Fibroblast of lung (primary cell): ENCODE data around the gene CNNM1. TPM values are rescaled to one million over a fixed set of nuclear protein-coding genes. Genes with fewer than 3 reads are reported as not detected.
A peak's percentile ranks its signal among the peaks of the same experiment; 100 is the strongest.

Source experiments
- DNase-seq, 2 donors: peaks; one replicate each; pipeline versions ENCODE4 v3.0.0 to v3.0.0-alpha.2; 2010; ENCODE audit warnings: low read depth in 2 of 2
- H2AFZ ChIP-seq: 2 replicates; pipeline ENCODE4 v1.5.1; 2012; ENCODE audit warnings: low read length, control low read depth, inconsistent platforms
- H3K27ac ChIP-seq: 2 replicates; pipeline ENCODE4 v1.5.1; 2011; ENCODE audit warnings: low read length, control low read depth; ENCODE audit not compliant: insufficient read depth
- H3K27me3 ChIP-seq: 2 replicates; pipeline ENCODE4 v1.5.1; 2011; ENCODE audit warnings: mild to moderate bottlenecking, low read length; ENCODE audit not compliant: control insufficient read depth, insufficient read depth
- H3K36me3 ChIP-seq: 2 replicates; pipeline ENCODE4 v1.5.1; 2011; ENCODE audit warnings: low read length; ENCODE audit not compliant: control insufficient read depth, insufficient read depth
- H3K4me1 ChIP-seq: 2 replicates; pipeline ENCODE4 v1.5.1; 2011; ENCODE audit warnings: low read length; ENCODE audit not compliant: control insufficient read depth, insufficient read depth; ENCODE audit errors: extremely low read depth
- H3K4me2 ChIP-seq: 2 replicates; pipeline ENCODE4 v1.5.1; 2011; ENCODE audit warnings: low read length, control low read depth; ENCODE audit not compliant: insufficient read depth; ENCODE audit errors: extremely low read depth
- H3K4me3 ChIP-seq, 4 experiments: fragments of 200-600 bp in 1 of 4; sonication (generic) in 1 of 4; replicated peaks in 1 of 4; 2 replicates each; pipeline ENCODE4 v1.5.1; 2011 to 2016; ENCODE audit warnings: low read length in 4 of 4, low read depth in 3 of 4, mild to moderate bottlenecking in 3 of 4, control low read depth in 2 of 4, inconsistent platforms in 1 of 4, mixed read lengths in 1 of 4; ENCODE audit not compliant: insufficient read depth in 1 of 4; ENCODE audit errors: control extremely low read depth in 1 of 4
- H3K79me2 ChIP-seq: 2 replicates; pipeline ENCODE4 v1.5.1; 2012; ENCODE audit warnings: mild to moderate bottlenecking, low read length, inconsistent platforms; ENCODE audit not compliant: control insufficient read depth, insufficient read depth
- H3K9ac ChIP-seq: 2 replicates; pipeline ENCODE4 v1.5.1; 2011; ENCODE audit warnings: mild to moderate bottlenecking, low read length, control low read depth; ENCODE audit not compliant: insufficient read depth
- H3K9me3 ChIP-seq: 2 replicates; pipeline ENCODE4 v1.5.1; 2012; ENCODE audit warnings: low read depth, low read length; ENCODE audit not compliant: control insufficient read depth, insufficient read depth
- H4K20me1 ChIP-seq: 2 replicates; pipeline ENCODE4 v1.5.1; 2011; ENCODE audit warnings: low read length; ENCODE audit not compliant: control insufficient read depth, insufficient read depth; ENCODE audit errors: extremely low read depth
- EZH2 ChIP-seq: IDR thresholded peaks from 2 replicates; pipeline ENCODE4 v1.5.1; 2012; ENCODE audit warnings: low read length, control low read depth, mild to moderate bottlenecking; ENCODE audit errors: missing control alignments
- polyA plus RNA-seq, 2 donors: library from polyadenylated mRNA; depleted of rRNA in 1 of 2; stranded (reverse) in 1 of 2; unstranded in 1 of 2; fragments of >200 nt; gene quantifications; 2 replicates each; pipeline ENCODE4 v1.2.1, GENCODE V29; 2011 to 2012; ENCODE audit warnings: missing spikeins in 1 of 2
- total RNA-seq: library from RNA; depleted of rRNA; stranded (reverse); fragments of >200 nt; gene quantifications from 2 replicates; pipeline ENCODE4 v1.2.1, GENCODE V29; 2014
- TF ChIP-seq, protein P1 (sequence below), 2 donors: IDR thresholded peaks in 1 of 2; conservative IDR thresholded peaks in 1 of 2; 1 replicate in 1 of 2; 2 replicates in 1 of 2; pipeline ENCODE4 v1.5.1; 2011 to 2012; ENCODE audit warnings: low read length in 2 of 2, control low read depth in 1 of 2, inconsistent platforms in 1 of 2, low read depth in 1 of 2, mild to moderate bottlenecking in 1 of 2

Gene CNNM1
- total and polyA plus RNA-seq, 2 donors (not counting 1 experiment from before 2014, with no cell fraction given), result 0.20 to 0.66 TPM

DNA sequence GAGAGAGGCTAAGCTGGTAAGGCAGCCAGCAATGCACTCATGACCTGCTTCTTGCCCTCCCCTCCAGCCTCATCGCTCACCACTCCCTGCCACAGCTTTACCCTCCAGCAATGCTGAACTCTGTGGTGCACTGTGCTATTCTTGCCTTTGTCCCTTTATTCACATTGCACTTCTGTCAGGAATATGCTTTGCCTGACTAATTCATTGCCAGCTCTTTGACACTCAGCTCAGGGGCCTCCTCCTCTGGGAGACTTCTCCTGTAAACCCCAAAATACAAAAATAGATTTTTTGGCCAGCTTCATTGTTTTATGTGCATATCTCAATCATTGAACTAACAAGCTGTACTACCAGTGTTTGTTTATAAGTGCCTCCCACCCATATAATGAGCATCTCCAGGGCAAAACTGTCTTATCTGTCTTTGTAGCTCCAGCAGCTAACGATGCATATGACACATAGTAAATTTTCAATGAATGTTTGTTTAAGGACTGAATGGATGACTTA, 8.2 kb downstream of the CNNM1 start:
- TF ChIP-seq, protein P1, sequence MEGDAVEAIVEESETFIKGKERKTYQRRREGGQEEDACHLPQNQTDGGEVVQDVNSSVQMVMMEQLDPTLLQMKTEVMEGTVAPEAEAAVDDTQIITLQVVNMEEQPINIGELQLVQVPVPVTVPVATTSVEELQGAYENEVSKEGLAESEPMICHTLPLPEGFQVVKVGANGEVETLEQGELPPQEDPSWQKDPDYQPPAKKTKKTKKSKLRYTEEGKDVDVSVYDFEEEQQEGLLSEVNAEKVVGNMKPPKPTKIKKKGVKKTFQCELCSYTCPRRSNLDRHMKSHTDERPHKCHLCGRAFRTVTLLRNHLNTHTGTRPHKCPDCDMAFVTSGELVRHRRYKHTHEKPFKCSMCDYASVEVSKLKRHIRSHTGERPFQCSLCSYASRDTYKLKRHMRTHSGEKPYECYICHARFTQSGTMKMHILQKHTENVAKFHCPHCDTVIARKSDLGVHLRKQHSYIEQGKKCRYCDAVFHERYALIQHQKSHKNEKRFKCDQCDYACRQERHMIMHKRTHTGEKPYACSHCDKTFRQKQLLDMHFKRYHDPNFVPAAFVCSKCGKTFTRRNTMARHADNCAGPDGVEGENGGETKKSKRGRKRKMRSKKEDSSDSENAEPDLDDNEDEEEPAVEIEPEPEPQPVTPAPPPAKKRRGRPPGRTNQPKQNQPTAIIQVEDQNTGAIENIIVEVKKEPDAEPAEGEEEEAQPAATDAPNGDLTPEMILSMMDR (conservative IDR thresholded peaks at IDR 0.05 in 1 of 2, IDR thresholded peaks at IDR 0.05 in 1 of 2; ENCODE audit: low read depth in 1 of 2, low read length in 2 of 2), result no peak
- no peak for TF ChIP-seq EZH2
- H3K4me3 ChIP-seq, result no peak overlapping the region
- H3K9me3 ChIP-seq, result no peaks in the 10 kb centered on the region
- no peaks in the 10 kb centered on the region for H4K20me1 ChIP-seq
- no peak overlapping the region for H3K9ac ChIP-seq
- no peak overlapping the region for H3K4me2 ChIP-seq
- no peaks in the 10 kb centered on the region for H3K27me3 ChIP-seq
- no peak for DNase-seq
- H3K79me2 ChIP-seq, result no peaks in the 10 kb centered on the region
- H3K27ac ChIP-seq, result no peak overlapping the region
- no peak overlapping the region for H2AFZ ChIP-seq
- peaks cover 2% of the 10 kb centered on the region for H3K4me1 ChIP-seq
- no peaks in the 10 kb centered on the region for H3K36me3 ChIP-seq

DNA sequence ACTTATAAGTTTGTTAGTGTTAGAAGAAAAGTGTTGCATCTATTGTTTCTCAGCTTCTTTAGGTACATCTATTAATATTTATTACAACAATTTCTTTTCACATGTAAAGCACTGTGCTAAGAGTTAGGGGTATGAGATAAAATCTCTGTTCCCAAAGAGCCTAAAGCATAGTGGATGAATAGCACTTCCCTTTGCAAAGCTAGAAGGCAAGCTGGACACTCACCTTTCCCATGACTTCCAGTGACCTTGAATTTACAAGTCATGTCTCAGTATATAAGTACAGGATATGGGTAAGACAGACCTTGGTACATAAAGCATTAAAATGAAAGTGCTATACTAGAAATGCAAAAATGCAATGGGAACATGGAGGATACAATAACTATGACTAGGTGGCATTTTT, 8.7 kb downstream of the CNNM1 start:
- TF ChIP-seq, protein P1 (conservative IDR thresholded peaks at IDR 0.05 in 1 of 2, IDR thresholded peaks at IDR 0.05 in 1 of 2; ENCODE audit: low read depth in 1 of 2, low read length in 2 of 2), result no peak
- no peak for TF ChIP-seq EZH2
- no peak for DNase-seq
- Histone ChIP-seq H3K27me3 (no peaks in the 10 kb centered on the region), H3K4me2 (no peak overlapping the region), H3K9me3 (no peaks in the 10 kb centered on the region), H3K4me3 (no peak overlapping the region), H3K27ac (no peak overlapping the region), H4K20me1 (no peaks in the 10 kb centered on the region), H2AFZ (no peak overlapping the region), H3K79me2 (no peaks in the 10 kb centered on the region), H3K4me1 (peaks cover 2% of the 10 kb centered on the region), H3K36me3 (no peaks in the 10 kb centered on the region), H3K9ac (no peak overlapping the region)

DNA sequence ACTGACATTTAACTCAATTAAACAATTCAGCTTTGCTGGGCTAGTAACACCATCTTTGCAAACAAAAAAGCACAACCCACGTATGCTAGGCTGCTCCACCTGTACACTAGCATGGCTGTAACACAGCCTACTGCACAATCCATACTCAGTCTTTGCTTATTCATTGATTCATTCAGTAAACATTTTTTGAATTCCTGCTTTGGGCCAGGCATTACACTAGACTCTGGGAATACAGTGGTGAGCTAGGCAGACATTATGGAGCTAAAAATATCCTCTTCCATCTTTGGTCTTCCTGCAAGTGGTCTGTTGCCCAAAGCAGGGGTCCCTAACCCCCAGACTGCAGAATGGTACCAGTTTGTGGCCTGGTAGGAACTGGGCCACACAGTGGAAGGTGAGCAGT, 9.9 kb downstream of the CNNM1 start:
- Histone ChIP-seq H3K27ac (no peak overlapping the region), H4K20me1 (no peaks in the 10 kb centered on the region), H3K4me1 (peaks cover 2% of the 10 kb centered on the region), H3K9me3 (no peaks in the 10 kb centered on the region), H3K36me3 (no peaks in the 10 kb centered on the region), H3K27me3 (no peaks in the 10 kb centered on the region), H3K4me2 (no peak overlapping the region), H3K4me3 (no peak overlapping the region), H3K79me2 (no peaks in the 10 kb centered on the region), H2AFZ (no peak overlapping the region), H3K9ac (no peak overlapping the region)
- DNase-seq, result peak in 1 of 2 donors; percentile 49
- TF ChIP-seq, protein P1 (conservative IDR thresholded peaks at IDR 0.05 in 1 of 2, IDR thresholded peaks at IDR 0.05 in 1 of 2; ENCODE audit: low read depth in 1 of 2, low read length in 2 of 2), result no peak
- no peak for TF ChIP-seq EZH2
